WTC11 (cell line): ENCODE results near the gene CTSE. TPM values are rescaled to one million over a fixed set of nuclear protein-coding genes. Genes with fewer than 3 reads are reported as not detected.

Source experiments
- ATAC-seq: fragments of 200-7000 bp; cut with Tn5 transposase; 2 replicates; pipeline ENCODE4 v1.10.0; 2021; ENCODE audit warnings: mild to moderate bottlenecking, moderate library complexity
- CTCF ChIA-PET: fragments of 300-600 bp; sonication (Branson Sonifier 250); formaldehyde crosslinking; loops from one replicate; lab custom pipeline; 2021; ENCODE audit warnings: antibody characterized with exemption; lab: Charles Lee
- POLR2A ChIA-PET: fragments of 350-600 bp; sonication (Branson Sonifier 250); formaldehyde crosslinking; loops from one replicate; lab custom pipeline; 2021; ENCODE audit warnings: antibody characterized with exemption; lab: Charles Lee
- DNase-seq: peaks from one replicate; pipeline ENCODE4 v3.0.0; 2021; ENCODE audit warnings: low spot score
- H3K27ac Mint-ChIP-seq: 2 replicates; pipeline ENCODE4 v1.8.0; 2021; ENCODE audit warnings: mixed read lengths
- H3K27me3 Mint-ChIP-seq: 2 replicates; pipeline ENCODE4 v1.8.0; 2021; ENCODE audit warnings: low read depth, mild to moderate bottlenecking, moderate library complexity, mixed read lengths
- H3K36me3 Mint-ChIP-seq: 2 replicates; pipeline ENCODE4 v1.8.0; 2021; ENCODE audit warnings: mixed read lengths
- H3K4me1 Mint-ChIP-seq: 2 replicates; pipeline ENCODE4 v1.8.0; 2022; ENCODE audit warnings: mixed read lengths
- H3K4me3 Mint-ChIP-seq: 2 replicates; pipeline ENCODE4 v1.8.0; 2021; ENCODE audit warnings: mild to moderate bottlenecking, moderate library complexity, mixed read lengths
- H3K9me3 Mint-ChIP-seq: 2 replicates; pipeline ENCODE4 v1.8.0; 2021; ENCODE audit warnings: mixed read lengths
- ELF4 ChIP-seq: sonication (generic); formaldehyde crosslinking; IDR thresholded peaks from 2 replicates; pipeline ENCODE4 v1.8.1; 2022; ENCODE audit warnings: low read depth, mild to moderate bottlenecking, moderate library complexity, missing genetic modification reagents
- GABPB1 ChIP-seq: sonication (generic); formaldehyde crosslinking; IDR thresholded peaks from 2 replicates; pipeline ENCODE4 v1.8.1; 2023; ENCODE audit warnings: mild to moderate bottlenecking, missing genetic modification reagents
- GRHL2 ChIP-seq: fragments of 250-450 bp; sonication (Bioruptor Pico); IDR thresholded peaks from 2 replicates; pipeline ENCODE4 v1.8.0; 2022; ENCODE audit warnings: mild to moderate bottlenecking, moderate library complexity; ENCODE audit not compliant: insufficient replicate concordance, severe bottlenecking
- GTF2I ChIP-seq: fragments of 250-450 bp; sonication (Bioruptor Pico); conservative IDR thresholded peaks from 2 replicates; pipeline ENCODE4 v1.4.0; 2021; ENCODE audit warnings: mild to moderate bottlenecking
- MYBL2 ChIP-seq: sonication (generic); formaldehyde crosslinking; IDR thresholded peaks from 2 replicates; pipeline ENCODE4 v1.8.1; 2023; ENCODE audit warnings: mild to moderate bottlenecking, moderate library complexity, missing genetic modification reagents
- NR3C1 ChIP-seq: sonication (generic); formaldehyde crosslinking; conservative IDR thresholded peaks from 2 replicates; pipeline ENCODE4 v1.8.1; 2023; ENCODE audit warnings: low read depth, mild to moderate bottlenecking, missing genetic modification reagents
- TCF7 ChIP-seq: sonication (generic); formaldehyde crosslinking; IDR thresholded peaks from 2 replicates; pipeline ENCODE4 v1.8.0; 2022; ENCODE audit warnings: mild to moderate bottlenecking, low read depth, missing genetic modification reagents, moderate library complexity
- ZNF121 ChIP-seq: sonication (generic); formaldehyde crosslinking; IDR thresholded peaks from 2 replicates; pipeline ENCODE4 v1.8.0; 2023; ENCODE audit warnings: missing genetic modification reagents
- ZNF219 ChIP-seq: sonication (generic); formaldehyde crosslinking; IDR thresholded peaks from 2 replicates; pipeline ENCODE4 v1.8.0; 2023; ENCODE audit warnings: missing genetic modification reagents, mild to moderate bottlenecking, borderline replicate concordance
- ZNF396 ChIP-seq: fragments of 250-450 bp; sonication (Bioruptor Pico); IDR thresholded peaks from 2 replicates; pipeline ENCODE4 v1.8.0; 2021; ENCODE audit warnings: mild to moderate bottlenecking, moderate library complexity, borderline replicate concordance
- total RNA-seq: library from RNA; stranded (reverse); gene quantifications from 3 replicates; pipeline ENCODE4 v1.2.3, GENCODE V29; 2021
- TF ChIP-seq, protein P1 (sequence below): sonication (generic); formaldehyde crosslinking; IDR thresholded peaks from 2 replicates; pipeline ENCODE4 v1.8.1; 2023; ENCODE audit warnings: mild to moderate bottlenecking, missing genetic modification reagents, moderate library complexity
- TF ChIP-seq, protein P2 (sequence below): sonication (generic); formaldehyde crosslinking; IDR thresholded peaks from 2 replicates; pipeline ENCODE4 v1.8.0; 2022; ENCODE audit warnings: mild to moderate bottlenecking, missing genetic modification reagents
- TF ChIP-seq, protein P3 (sequence below): fragments of 250-450 bp; sonication (Bioruptor Pico); IDR thresholded peaks from 2 replicates; pipeline ENCODE4 v1.9.0; 2021; ENCODE audit warnings: moderate library complexity, mild to moderate bottlenecking, inconsistent platforms, borderline replicate concordance
- TF ChIP-seq, protein P4 (sequence below): fragments of 250-450 bp; sonication (Bioruptor Pico); IDR thresholded peaks from 2 replicates; pipeline ENCODE4 v1.9.0; 2021; ENCODE audit warnings: mild to moderate bottlenecking
- TF ChIP-seq, protein P5 (sequence below): fragments of 250-450 bp; sonication (Bioruptor Pico); IDR thresholded peaks from 2 replicates; pipeline ENCODE4 v1.9.0; 2021; ENCODE audit warnings: mild to moderate bottlenecking
- TF ChIP-seq, protein P6 (sequence below): sonication (generic); formaldehyde crosslinking; IDR thresholded peaks from 2 replicates; pipeline ENCODE4 v1.8.1; 2023; ENCODE audit warnings: mild to moderate bottlenecking, moderate library complexity, missing genetic modification reagents
- TF ChIP-seq, protein P7 (sequence below): sonication (generic); formaldehyde crosslinking; IDR thresholded peaks from 2 replicates; pipeline ENCODE4 v1.8.1; 2022; ENCODE audit warnings: low read depth, mild to moderate bottlenecking, moderate library complexity, missing genetic modification reagents, borderline replicate concordance
- TF ChIP-seq, protein P8 (sequence below): sonication (generic); formaldehyde crosslinking; IDR thresholded peaks from 2 replicates; pipeline ENCODE4 v1.8.0; 2023; ENCODE audit warnings: missing genetic modification reagents, mild to moderate bottlenecking, borderline replicate concordance

CTSE gene
- total RNA-seq, 1 experiment from 2014 or later = 0.17 TPM

DNA sequence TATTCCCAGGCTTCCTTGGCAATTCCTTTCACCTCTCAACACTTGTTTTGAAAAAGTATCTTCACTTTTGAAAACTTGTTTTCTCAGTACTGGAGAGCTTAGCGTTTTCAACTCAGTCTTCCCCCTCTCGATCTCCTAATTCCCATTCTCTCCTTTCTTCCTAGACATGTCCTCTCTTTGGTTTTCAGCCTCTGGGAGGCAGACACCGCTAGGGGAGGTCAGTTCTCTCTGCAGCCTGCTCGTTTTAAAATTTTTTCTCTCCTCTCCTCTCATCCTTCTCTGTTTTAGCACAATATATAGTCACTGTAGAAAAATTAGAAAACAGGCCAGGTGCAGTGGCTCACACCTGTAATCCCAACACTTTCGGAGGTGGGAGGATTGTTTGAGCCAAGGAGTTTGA is 16.6 kb upstream of the CTSE start:
- DNase-seq (no peak), ATAC-seq (no peak)
- POLR2A ChIA-PET = no interaction called here
- no peaks in the 10 kb centered on the region for H3K9me3 Mint-ChIP-seq
- CTCF ChIA-PET = interaction anchor here (1.1 kb wide), 1 partner anchor 9 kb away, joined by 3 read pairs; no protein-coding TSS in a partner anchor
- H3K27me3 Mint-ChIP-seq = no peaks in the 10 kb centered on the region
- TF ChIP-seq MYBL2 (CRISPR knock-in tag) (no peak), ZNF219 (CRISPR knock-in tag) (no peak), ZNF396 (CRISPR knock-in tag) (no peak), GTF2I (no peak)
- TF ChIP-seq, protein P1, sequence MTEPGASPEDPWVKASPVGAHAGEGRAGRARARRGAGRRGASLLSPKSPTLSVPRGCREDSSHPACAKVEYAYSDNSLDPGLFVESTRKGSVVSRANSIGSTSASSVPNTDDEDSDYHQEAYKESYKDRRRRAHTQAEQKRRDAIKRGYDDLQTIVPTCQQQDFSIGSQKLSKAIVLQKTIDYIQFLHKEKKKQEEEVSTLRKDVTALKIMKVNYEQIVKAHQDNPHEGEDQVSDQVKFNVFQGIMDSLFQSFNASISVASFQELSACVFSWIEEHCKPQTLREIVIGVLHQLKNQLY (CRISPR knock-in tag) = no peak
- TF ChIP-seq, protein P2, sequence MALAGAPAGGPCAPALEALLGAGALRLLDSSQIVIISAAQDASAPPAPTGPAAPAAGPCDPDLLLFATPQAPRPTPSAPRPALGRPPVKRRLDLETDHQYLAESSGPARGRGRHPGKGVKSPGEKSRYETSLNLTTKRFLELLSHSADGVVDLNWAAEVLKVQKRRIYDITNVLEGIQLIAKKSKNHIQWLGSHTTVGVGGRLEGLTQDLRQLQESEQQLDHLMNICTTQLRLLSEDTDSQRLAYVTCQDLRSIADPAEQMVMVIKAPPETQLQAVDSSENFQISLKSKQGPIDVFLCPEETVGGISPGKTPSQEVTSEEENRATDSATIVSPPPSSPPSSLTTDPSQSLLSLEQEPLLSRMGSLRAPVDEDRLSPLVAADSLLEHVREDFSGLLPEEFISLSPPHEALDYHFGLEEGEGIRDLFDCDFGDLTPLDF (CRISPR knock-in tag) = no peak
- TF ChIP-seq, protein P3, sequence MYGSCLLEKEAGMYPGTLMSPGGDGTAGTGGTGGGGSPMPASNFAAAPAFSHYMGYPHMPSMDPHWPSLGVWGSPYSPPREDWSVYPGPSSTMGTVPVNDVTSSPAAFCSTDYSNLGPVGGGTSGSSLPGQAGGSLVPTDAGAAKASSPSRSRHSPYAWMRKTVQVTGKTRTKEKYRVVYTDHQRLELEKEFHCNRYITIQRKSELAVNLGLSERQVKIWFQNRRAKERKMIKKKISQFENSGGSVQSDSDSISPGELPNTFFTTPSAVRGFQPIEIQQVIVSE = no peak
- H3K27ac Mint-ChIP-seq = no peak overlapping the region; the same call in 1 of the 2 replicates
- H3K4me1 Mint-ChIP-seq = peaks cover 25% of the 10 kb centered on the region
- H3K4me3 Mint-ChIP-seq = no peak overlapping the region
- H3K36me3 Mint-ChIP-seq = no peaks in the 10 kb centered on the region

DNA sequence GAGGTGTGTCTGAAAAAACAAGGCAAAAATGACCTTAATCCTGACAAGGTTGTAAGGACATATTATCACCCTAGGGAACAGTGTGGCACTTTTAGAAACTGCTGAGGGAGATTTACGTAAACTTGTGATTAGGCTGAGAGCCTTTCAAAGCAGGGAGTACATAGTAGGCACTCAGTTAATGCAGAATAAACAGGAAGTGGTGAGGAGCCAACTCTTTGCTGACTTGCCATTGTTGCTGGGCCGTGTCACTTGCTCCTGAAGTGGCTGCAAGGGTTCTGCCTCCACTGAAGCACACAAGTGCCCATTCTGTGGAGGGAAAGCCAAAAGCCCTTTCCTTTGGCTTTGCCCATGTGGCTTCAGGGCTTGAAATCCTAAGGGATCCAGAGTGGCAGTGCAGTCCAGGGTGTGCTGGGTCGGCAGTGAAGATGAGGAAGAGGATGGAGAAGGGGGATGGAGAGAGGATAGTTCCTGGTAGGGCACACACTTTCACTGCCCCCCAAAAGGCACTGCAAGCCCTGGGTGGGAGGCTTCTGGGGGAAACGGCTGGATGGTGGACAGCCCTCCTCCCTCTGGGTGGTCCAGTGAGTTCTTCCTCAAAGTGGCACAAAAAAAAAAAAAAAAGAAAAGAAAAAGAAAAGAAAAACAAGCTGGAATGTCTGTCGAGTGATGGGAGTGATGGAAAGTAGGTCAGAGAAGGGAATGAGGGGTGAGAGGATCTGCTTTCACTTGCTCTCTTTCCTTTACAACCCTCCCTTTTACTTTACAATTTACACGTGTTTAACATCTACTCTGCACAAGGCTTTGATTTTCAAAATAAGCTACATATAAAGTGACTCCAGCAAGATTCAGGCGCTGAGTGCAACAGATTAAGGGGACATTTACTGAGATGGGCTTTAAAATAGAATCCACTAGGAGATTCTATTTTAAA is 15.6 kb upstream of the CTSE start:
- Mint-ChIP-seq H3K4me1 (peaks cover 25% of the 10 kb centered on the region), H3K36me3 (no peaks in the 10 kb centered on the region), H3K27ac (no peak overlapping the region), H3K9me3 (no peaks in the 10 kb centered on the region), H3K27me3 (no peaks in the 10 kb centered on the region), H3K4me3 (no peak overlapping the region)
- POLR2A ChIA-PET = no interaction called here
- DNase-seq = no peak
- ATAC-seq = no peak
- CTCF ChIA-PET = interaction anchor here (0.6 to 1.1 kb wide), 3 partner anchors 8 to 190 kb away, joined by 3 to 4 read pairs (median 3); partner anchors contain the start of gene PM20D1
- TF ChIP-seq ZNF121 = no peak
- no peak for TF ChIP-seq NR3C1
- TF ChIP-seq, protein P4, sequence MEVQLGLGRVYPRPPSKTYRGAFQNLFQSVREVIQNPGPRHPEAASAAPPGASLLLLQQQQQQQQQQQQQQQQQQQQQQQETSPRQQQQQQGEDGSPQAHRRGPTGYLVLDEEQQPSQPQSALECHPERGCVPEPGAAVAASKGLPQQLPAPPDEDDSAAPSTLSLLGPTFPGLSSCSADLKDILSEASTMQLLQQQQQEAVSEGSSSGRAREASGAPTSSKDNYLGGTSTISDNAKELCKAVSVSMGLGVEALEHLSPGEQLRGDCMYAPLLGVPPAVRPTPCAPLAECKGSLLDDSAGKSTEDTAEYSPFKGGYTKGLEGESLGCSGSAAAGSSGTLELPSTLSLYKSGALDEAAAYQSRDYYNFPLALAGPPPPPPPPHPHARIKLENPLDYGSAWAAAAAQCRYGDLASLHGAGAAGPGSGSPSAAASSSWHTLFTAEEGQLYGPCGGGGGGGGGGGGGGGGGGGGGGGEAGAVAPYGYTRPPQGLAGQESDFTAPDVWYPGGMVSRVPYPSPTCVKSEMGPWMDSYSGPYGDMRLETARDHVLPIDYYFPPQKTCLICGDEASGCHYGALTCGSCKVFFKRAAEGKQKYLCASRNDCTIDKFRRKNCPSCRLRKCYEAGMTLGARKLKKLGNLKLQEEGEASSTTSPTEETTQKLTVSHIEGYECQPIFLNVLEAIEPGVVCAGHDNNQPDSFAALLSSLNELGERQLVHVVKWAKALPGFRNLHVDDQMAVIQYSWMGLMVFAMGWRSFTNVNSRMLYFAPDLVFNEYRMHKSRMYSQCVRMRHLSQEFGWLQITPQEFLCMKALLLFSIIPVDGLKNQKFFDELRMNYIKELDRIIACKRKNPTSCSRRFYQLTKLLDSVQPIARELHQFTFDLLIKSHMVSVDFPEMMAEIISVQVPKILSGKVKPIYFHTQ (CRISPR knock-in tag) = no peak
- TF ChIP-seq, protein P5, sequence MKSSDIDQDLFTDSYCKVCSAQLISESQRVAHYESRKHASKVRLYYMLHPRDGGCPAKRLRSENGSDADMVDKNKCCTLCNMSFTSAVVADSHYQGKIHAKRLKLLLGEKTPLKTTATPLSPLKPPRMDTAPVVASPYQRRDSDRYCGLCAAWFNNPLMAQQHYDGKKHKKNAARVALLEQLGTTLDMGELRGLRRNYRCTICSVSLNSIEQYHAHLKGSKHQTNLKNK (CRISPR knock-in tag) = no peak
- TF ChIP-seq TCF7 (CRISPR knock-in tag) = no peak
- TF ChIP-seq, protein P6, sequence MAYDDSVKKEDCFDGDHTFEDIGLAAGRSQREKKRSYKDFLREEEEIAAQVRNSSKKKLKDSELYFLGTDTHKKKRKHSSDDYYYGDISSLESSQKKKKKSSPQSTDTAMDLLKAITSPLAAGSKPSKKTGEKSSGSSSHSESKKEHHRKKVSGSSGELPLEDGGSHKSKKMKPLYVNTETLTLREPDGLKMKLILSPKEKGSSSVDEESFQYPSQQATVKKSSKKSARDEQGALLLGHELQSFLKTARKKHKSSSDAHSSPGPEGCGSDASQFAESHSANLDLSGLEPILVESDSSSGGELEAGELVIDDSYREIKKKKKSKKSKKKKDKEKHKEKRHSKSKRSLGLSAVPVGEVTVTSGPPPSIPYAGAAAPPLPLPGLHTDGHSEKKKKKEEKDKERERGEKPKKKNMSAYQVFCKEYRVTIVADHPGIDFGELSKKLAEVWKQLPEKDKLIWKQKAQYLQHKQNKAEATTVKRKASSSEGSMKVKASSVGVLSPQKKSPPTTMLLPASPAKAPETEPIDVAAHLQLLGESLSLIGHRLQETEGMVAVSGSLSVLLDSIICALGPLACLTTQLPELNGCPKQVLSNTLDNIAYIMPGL (CRISPR knock-in tag) = no peak
- TF ChIP-seq ELF4 = no peak
- TF ChIP-seq GABPB1 (CRISPR knock-in tag) = no peak
- no peak for TF ChIP-seq GRHL2 (CRISPR knock-in tag)
- TF ChIP-seq, protein P7, sequence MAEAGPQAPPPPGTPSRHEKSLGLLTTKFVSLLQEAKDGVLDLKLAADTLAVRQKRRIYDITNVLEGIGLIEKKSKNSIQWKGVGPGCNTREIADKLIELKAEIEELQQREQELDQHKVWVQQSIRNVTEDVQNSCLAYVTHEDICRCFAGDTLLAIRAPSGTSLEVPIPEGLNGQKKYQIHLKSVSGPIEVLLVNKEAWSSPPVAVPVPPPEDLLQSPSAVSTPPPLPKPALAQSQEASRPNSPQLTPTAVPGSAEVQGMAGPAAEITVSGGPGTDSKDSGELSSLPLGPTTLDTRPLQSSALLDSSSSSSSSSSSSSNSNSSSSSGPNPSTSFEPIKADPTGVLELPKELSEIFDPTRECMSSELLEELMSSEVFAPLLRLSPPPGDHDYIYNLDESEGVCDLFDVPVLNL (CRISPR knock-in tag) = no peak
- TF ChIP-seq, protein P8, sequence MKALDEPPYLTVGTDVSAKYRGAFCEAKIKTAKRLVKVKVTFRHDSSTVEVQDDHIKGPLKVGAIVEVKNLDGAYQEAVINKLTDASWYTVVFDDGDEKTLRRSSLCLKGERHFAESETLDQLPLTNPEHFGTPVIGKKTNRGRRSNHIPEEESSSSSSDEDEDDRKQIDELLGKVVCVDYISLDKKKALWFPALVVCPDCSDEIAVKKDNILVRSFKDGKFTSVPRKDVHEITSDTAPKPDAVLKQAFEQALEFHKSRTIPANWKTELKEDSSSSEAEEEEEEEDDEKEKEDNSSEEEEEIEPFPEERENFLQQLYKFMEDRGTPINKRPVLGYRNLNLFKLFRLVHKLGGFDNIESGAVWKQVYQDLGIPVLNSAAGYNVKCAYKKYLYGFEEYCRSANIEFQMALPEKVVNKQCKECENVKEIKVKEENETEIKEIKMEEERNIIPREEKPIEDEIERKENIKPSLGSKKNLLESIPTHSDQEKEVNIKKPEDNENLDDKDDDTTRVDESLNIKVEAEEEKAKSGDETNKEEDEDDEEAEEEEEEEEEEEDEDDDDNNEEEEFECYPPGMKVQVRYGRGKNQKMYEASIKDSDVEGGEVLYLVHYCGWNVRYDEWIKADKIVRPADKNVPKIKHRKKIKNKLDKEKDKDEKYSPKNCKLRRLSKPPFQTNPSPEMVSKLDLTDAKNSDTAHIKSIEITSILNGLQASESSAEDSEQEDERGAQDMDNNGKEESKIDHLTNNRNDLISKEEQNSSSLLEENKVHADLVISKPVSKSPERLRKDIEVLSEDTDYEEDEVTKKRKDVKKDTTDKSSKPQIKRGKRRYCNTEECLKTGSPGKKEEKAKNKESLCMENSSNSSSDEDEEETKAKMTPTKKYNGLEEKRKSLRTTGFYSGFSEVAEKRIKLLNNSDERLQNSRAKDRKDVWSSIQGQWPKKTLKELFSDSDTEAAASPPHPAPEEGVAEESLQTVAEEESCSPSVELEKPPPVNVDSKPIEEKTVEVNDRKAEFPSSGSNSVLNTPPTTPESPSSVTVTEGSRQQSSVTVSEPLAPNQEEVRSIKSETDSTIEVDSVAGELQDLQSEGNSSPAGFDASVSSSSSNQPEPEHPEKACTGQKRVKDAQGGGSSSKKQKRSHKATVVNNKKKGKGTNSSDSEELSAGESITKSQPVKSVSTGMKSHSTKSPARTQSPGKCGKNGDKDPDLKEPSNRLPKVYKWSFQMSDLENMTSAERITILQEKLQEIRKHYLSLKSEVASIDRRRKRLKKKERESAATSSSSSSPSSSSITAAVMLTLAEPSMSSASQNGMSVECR (CRISPR knock-in tag) = no peak
